Psoas muscle (tissue), 8 donors: ENCODE measurements around the gene SNRPB2. TPM values are rescaled to one million over a fixed set of nuclear protein-coding genes. Genes with fewer than 3 reads are reported as not detected.

ENCODE experiments used
- ATAC-seq, 4 donors: fragments of 200-7000 bp; cut with Tn5 transposase; one replicate each; pipeline ENCODE4 v1.9.1; 2020; ENCODE audit warnings: moderate library complexity in 3 of 4, mild to moderate bottlenecking in 2 of 4
- DNase-seq, 2 donors: peaks; one replicate each; pipeline ENCODE4 v3.0.0-alpha.2; 2020
- H3K27ac ChIP-seq: fragments of 200-600 bp; one replicate; pipeline ENCODE4 v1.8.0; 2022
- H3K27me3 ChIP-seq, 3 donors: fragments of 200-600 bp in 1 of 3; one replicate each; pipeline versions ENCODE4 v1.6.1 to v1.8.0; 2013 to 2022; ENCODE audit warnings: low read length in 2 of 3, mild to moderate bottlenecking in 2 of 3, moderate library complexity in 1 of 3; ENCODE audit not compliant: insufficient read depth in 3 of 3
- H3K36me3 ChIP-seq, 2 donors: fragments of 200-600 bp in 1 of 2; one replicate each; pipeline versions ENCODE4 v1.6.1 to v1.8.0; 2013 to 2022; ENCODE audit warnings: low read depth in 1 of 2, mild to moderate bottlenecking in 1 of 2, moderate library complexity in 1 of 2; ENCODE audit not compliant: insufficient read depth in 1 of 2
- H3K4me1 ChIP-seq: fragments of 200-600 bp; one replicate; pipeline ENCODE4 v1.8.0; 2022
- H3K4me3 ChIP-seq: fragments of 200-600 bp; one replicate; pipeline ENCODE4 v1.8.0; 2022; ENCODE audit warnings: mild to moderate bottlenecking
- H3K9me3 ChIP-seq: fragments of 200-600 bp; one replicate; pipeline ENCODE4 v1.8.0; 2022
- WGBS, 3 donors: extraction: QIAGEN DNeasy Blood & Tissue Kit; methylation state at CpG; one replicate each; pipeline versions ENCODE4 v1.1.6 to v1.1.7; 2013; 5-methylcytosine and 5-hydroxymethylcytosine counted together
- intact Hi-C, 2 donors: fragments of 100-400 bp; cut with DNase I; formaldehyde crosslinking; loops; one replicate each; pipeline versions ENCODE4 v1.11.0 to v1.14.2; 2022
- polyA plus RNA-seq, 3 donors: library from polyadenylated mRNA; stranded (reverse); fragments of 200-250 nt; gene quantifications; one replicate each; pipeline ENCODE4 v1.2.3, GENCODE V29; 2013
- total RNA-seq, 4 donors: library from RNA; stranded (reverse); fragmentation: NEBNext Ultra II Directional in 2 of 4; extraction: Animal tissue kit (Norgen Biotek cat#: 25700) in 2 of 4; gene quantifications; one replicate each; pipeline versions ENCODE4 v1.2.1 to v1.2.4, GENCODE V29; 2021 to 2023
- TF ChIP-seq, protein P1 (sequence below): fragments of 200-600 bp; IDR thresholded peaks from one replicate; pipeline ENCODE4 v1.8.0; 2022; ENCODE audit warnings: antibody characterized with exemption
- donor health status: healthy with polysubstance abuse.
- donor health status: DM: no; HTN: no; CAD: no; lungs with moderate emphysema.
- donor health status: Bipolar disorder and iron deficiency.
- donor health status: healthy.
- donor health status: DM: yes; HTN: yes; CAD: no.
- donor health status: DM: no; HTN: no; CAD: no.
- donor health status: DM: no; HTN: no; CAD: no.
- donor health status: DM: yes; HTN: yes; CAD: no.

The SNRPB2 gene
- total and polyA plus RNA-seq, 7 donors: 33.1 to 92.2 (median 43.0) TPM

DNA sequence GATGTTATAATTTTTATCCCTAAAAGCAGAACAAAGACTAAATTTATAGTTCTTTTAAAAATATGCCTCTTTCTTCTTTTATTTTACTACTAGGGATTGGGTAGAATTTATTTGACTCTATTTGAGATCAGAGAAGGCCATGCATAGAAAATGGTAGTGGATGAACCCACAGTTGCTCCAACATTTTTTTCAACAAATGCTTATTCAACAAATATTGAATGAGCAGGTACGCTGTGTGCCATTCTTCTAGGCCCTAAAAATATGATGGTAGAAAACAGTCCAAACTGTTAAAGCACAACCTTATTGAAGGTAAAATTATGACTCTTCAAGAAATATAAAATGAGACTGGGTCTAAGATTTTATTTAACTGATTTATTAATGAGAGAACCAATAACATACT, 48.3 kb downstream of the SNRPB2 start:
- Histone ChIP-seq H3K9me3 (no peaks in the 10 kb centered on the region), H3K36me3 (no peaks in the 10 kb centered on the region), H3K27me3 (no peaks in the 10 kb centered on the region), H3K4me3 (no peak overlapping the region), H3K4me1 (no peaks in the 10 kb centered on the region), H3K27ac (no peak overlapping the region)
- TF ChIP-seq, protein P1, sequence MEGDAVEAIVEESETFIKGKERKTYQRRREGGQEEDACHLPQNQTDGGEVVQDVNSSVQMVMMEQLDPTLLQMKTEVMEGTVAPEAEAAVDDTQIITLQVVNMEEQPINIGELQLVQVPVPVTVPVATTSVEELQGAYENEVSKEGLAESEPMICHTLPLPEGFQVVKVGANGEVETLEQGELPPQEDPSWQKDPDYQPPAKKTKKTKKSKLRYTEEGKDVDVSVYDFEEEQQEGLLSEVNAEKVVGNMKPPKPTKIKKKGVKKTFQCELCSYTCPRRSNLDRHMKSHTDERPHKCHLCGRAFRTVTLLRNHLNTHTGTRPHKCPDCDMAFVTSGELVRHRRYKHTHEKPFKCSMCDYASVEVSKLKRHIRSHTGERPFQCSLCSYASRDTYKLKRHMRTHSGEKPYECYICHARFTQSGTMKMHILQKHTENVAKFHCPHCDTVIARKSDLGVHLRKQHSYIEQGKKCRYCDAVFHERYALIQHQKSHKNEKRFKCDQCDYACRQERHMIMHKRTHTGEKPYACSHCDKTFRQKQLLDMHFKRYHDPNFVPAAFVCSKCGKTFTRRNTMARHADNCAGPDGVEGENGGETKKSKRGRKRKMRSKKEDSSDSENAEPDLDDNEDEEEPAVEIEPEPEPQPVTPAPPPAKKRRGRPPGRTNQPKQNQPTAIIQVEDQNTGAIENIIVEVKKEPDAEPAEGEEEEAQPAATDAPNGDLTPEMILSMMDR: no peak
- WGBS, 3 donors: 92 to 96% (median 94%) methylated on average over 1 of the region's 1 CpG
- ATAC-seq (no peak), DNase-seq (no peak)
- intact Hi-C loops: no loop called here

DNA sequence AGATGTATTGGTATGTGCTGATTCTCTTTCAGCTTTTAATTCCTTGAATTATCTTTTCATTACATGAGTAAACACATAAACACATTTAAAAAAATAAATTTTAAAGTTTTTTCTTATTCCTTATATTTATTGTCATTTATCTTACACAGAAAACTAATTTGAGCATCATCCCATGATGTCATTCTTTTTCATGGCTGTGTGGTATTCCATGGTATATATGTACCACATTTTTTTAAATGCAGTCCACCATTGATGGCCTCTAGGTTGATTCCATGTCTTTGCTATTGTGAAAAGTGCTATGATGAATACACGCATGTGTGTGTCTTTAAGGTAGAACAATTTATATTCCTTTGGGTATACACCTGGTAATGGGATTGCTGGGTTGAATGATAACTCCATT, 51.7 kb downstream of the SNRPB2 start:
- Histone ChIP-seq H3K9me3 (no peaks in the 10 kb centered on the region), H3K27me3 (no peaks in the 10 kb centered on the region), H3K4me3 (no peak overlapping the region), H3K4me1 (no peaks in the 10 kb centered on the region), H3K36me3 (no peaks in the 10 kb centered on the region), H3K27ac (no peak overlapping the region)
- TF ChIP-seq, protein P1: no peak
- ATAC-seq: no peak
- intact Hi-C loops: no loop called here
- 95 to 100% (median 100%) methylated on average over 1 of the region's 1 CpG for WGBS, 3 donors
- DNase-seq: no peak

DNA sequence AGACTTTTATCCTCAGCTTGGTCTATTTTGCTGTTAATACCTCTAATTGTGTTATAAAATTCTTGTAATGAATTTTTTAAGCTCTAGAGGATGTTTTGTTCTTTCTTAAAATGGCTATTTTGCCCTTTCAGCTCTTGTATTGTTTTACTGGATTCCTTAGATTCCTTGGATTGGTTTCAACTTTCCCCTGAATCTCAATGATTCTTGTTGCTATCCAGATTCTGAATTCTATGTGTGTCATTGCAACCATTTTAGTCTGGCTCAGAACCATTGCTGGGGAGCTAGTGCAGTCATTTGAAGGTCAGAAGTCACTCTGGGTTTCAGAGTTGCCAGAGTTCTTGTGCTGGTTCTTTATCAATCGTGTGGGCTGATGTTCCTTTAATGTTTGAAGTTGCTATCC, 55.4 kb downstream of the SNRPB2 start:
- H3K27ac ChIP-seq: no peak overlapping the region
- intact Hi-C loops: no loop called here
- ATAC-seq (no peak), DNase-seq (no peak)
- TF ChIP-seq, protein P1: no peak
- H3K27me3 ChIP-seq: no peaks in the 10 kb centered on the region
- 41 to 48% (median 41%) methylated on average over 1 of the region's 1 CpG for WGBS, 3 donors
- no peaks in the 10 kb centered on the region for H3K36me3 ChIP-seq
- no peaks in the 10 kb centered on the region for H3K4me1 ChIP-seq
- no peak overlapping the region for H3K4me3 ChIP-seq
- no peaks in the 10 kb centered on the region for H3K9me3 ChIP-seq

Other genes with a start within 250 kb of the SNRPB2 start
- gene KIF16B, start 156.6 kb upstream of the SNRPB2 start, total RNA-seq: 10 to 100 TPM; 18.9 to 27.7 (median 23.9) TPM
- 10 to 100 TPM; 18.1 to 30.6 (median 24.1) TPM for gene KIF16B, start 156.6 kb upstream of the SNRPB2 start, polyA plus RNA-seq
- not detected for gene OTOR, start 18.3 kb downstream of the SNRPB2 start, total RNA-seq
- not detected for gene OTOR, start 18.3 kb downstream of the SNRPB2 start, polyA plus RNA-seq